Stimulated activated CD4-positive, alpha-beta T cell treated with anti-CD3 and anti-CD28 coated beads, Interleukin-4, amount 100 ng/mL, for 24 hours (primary cell): ENCODE data around the gene TMEM87A.
"Not testable (repeated sequence)": the region's sequence is repeated elsewhere in the genome, so short reads cannot be mapped to it uniquely, and the experiment has no call there.

Experiments used
- DNase-seq: peaks from one replicate; pipeline ENCODE4 v3.0.0-alpha.2; 2020

Gene TMEM87A

GRCh38 chr15:42272939-42273899 is at the start of gene TMEM87A, which contains the start of gene GANC:
Gene TMEM87A (minus strand): TSS chr15:42273433. CDS start chr15:42273398, 35 bp downstream.
Gene GANC (plus strand): TSS chr15:42273201. CDS start chr15:42274482, 1,281 bp downstream.
- DNase-seq: peak; percentile 97

GRCh38 chr15:42319206-42319605 is 46.0 kb upstream of the TMEM87A start:
- no peak for DNase-seq

GRCh38 chr15:42316282-42316805 is 43.1 kb upstream of the TMEM87A start:
- DNase-seq: not testable (repeated sequence)

DNA sequence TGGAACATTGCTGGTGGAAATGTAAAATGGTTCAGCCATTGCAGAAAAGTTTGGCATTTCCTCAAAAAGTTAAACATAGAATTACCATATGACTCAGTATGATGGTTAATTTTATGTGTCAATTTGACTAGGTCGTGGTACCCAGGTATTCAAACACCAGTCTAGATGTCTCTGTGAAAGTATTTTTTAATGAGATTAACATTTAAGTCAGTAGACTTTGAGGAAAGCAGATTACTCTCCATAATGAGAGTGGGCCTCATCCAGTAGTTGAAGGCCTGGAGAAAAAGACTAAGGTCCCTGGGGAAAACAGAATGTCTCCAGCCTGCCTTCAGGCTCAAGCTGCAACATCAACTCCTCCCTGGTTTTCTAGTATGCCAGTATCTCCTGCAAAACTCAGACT is 42.3 kb upstream of the TMEM87A start:
- DNase-seq: no peak

DNA sequence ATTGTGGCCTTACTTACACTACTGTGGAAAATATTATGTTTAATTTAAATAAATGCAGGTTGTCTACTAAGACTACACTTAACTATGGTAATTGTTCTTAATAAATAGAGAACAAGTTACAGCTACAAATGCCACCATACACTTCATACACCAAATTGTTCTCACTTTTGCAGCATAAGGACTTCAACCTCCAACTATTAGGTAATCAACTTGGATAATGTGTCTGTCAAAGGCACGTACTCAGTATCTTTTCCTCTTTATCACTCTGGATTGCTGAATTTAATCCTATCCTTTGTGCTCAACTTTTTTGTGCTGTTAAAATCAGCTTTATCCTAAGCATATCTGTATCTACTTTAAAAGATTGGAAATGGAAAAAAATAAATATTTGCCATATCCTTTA is 41.6 kb upstream of the TMEM87A start:
- no peak for DNase-seq

- no peak for DNase-seq
These were observed 40.2 kb upstream of the TMEM87A start for GRCh38 chr15:42313463-42313862.

- no peak for DNase-seq
These were observed 33.4 kb upstream of the TMEM87A start for GRCh38 chr15:42306681-42307080.

GRCh38 chr15:42301004-42301403 is 27.8 kb upstream of the TMEM87A start:
- DNase-seq: not testable (repeated sequence)

DNA sequence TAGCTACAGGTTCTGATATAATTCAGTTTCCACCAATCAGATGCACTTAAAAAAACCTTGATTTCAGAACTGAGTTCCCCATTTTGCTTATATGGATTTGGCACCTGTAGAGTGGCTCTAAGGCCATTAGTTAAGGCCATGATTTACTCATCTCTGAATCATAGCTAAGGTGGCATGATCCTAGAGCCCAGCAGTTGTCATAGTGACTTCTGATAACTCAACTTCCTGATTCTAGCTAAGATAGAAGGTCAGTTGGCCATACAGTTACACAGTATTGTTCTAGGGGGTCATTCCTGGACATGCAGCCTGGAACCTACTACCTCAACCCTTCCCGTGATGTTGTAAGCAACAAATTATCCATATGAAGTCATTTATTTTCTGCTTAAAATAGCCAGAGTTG is 15.9 kb upstream of the TMEM87A start:
- no peak for DNase-seq

GRCh38 chr15:42287931-42288330 is 14.7 kb upstream of the TMEM87A start:
- no peak for DNase-seq

GRCh38 chr15:42286445-42287029 is 13.3 kb upstream of the TMEM87A start:
- no peak for DNase-seq

GRCh38 chr15:42285034-42285433 is 11.8 kb upstream of the TMEM87A start:
- DNase-seq: no peak

DNA sequence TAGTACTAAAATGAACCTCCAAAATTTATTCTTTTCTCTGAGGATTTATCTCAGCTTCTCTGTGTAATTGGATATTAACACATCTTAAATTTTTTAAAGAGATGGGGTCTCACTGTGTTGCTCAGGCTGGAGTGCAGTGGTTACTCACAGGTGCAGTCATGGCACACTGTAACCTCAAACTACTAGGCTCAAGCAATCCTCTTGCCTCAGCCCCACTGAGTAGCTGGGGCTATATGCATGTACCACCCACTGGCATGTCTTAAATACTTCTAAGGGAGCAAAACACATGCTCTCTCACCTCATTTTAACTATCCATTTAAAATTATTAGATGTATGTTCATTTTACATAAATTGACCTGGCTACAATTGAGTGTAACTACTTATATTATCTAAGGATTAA is 11.3 kb upstream of the TMEM87A start:
- DNase-seq: no peak

GRCh38 chr15:42283671-42284070 is 10.4 kb upstream of the TMEM87A start:
- DNase-seq: no peak

GRCh38 chr15:42282926-42283325 is 9.7 kb upstream of the TMEM87A start:
- DNase-seq: no peak

GRCh38 chr15:42282344-42282743 is 9.1 kb upstream of the TMEM87A start:
- DNase-seq: no peak

DNA sequence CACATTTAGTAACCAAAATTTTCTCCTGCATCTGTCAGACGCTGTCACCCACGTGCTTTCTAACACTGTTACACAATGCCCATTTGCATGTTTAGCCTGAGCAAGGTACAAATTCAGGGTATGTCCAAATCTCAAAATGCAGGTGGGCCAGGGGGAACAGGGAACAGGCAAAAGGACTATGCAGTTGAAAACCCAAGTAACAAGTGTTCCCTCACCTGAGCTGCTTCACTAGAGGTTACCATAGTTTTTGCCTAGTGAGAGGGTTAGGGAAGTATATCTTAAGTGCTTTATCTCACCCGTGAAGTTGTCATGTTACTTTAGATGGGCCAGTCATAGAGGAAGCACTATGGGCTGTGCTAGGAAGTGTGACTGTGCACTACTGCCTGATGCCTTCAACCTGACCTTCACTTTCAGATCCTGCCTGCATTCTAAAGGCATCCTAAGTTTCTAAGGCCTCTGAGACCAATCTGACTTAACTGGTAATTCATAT is 6.0 kb upstream of the TMEM87A start:
- no peak for DNase-seq

- no peak for DNase-seq
These were observed 3.5 kb upstream of the TMEM87A start for GRCh38 chr15:42276762-42277161.

DNA sequence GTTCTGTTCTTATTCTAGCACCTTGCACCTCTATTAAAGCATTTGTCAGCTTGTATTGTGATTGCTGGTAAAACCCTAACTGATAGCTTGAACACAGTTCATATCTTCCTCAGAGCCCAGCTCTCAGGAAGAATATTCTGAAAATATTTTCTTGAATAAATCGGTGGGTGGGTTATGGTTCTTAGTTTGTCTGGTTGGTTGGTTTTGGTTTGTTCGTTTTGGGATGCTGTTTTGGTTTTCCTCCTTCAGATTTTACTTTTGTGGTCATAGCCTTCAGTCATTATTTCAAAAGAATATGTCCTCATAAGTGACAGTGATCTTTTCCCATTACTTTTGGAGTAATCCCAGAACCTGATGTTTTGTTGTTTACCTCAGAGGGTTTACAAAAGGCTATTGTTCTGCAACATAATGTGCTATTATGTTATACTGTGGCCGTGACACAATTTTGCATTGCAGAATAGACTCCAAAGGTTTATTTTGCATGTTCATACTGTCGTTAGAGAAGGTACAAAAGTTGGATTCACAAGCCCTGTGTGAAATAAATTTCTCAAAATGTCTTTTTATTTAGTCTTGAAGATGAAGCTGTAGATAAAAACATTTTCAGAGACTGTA is 2.7 kb upstream of the TMEM87A start:
- DNase-seq: no peak

- no peak for DNase-seq
These were observed 1.4 kb upstream of the TMEM87A start for GRCh38 chr15:42274702-42274989.

DNA sequence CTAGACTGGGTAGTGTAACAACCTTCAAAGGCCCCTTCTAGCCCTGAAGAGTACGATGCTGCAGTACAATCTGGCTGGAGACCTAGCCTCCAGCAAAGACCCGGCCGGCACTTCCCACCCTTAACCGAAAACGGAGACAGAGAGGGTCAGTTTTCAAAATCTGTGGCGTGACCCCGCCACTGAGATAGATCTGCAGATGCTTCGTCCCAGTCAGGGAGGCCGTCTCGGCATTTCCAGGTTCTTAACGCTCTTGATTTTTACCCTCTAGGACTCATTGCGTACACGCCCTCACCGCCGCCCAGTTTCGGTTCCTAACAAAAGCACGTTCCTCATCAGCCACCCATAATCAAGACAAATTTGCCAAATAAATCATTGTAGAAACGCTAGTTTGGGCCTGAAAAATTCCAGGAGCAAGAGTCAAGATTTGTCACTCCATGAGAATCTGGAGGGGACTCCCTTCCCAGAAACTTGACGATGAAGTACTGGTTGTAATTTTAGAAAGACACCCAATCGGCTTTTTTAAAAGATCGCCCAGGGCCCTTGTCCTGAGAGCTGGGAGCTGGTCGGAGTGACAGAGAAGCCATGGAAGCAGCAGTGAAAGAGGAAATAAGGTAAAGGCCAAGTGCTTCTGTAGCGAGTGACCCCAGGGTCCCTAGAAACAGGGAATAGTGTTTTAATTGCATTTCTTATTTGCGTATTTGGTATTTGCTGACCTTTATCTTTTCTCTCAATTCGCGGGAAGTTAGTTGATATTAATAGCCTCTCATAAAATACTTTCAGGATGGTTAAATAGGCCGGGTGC is 868 bp upstream of the TMEM87A start:
- peak; percentile 73 for DNase-seq

GRCh38 chr15:42270996-42271395 is 2.2 kb downstream of the TMEM87A start:
- no peak for DNase-seq

- DNase-seq: no peak
These were observed 2.7 kb downstream of the TMEM87A start for GRCh38 chr15:42270551-42270950.
